Prostate gland (tissue), 2 donors: ENCODE results near the gene LRIT1.

ENCODE experiments used
- CTCF ChIP-seq, 4 experiments: fragments of 200-600 bp in 2 of 4; fragments of 450-650 bp in 2 of 4; sonication (generic) in 2 of 4; IDR thresholded peaks; 1 replicate in 3 of 4; 2 replicates in 1 of 4; pipeline ENCODE4 v1.5.1; 2016 to 2019; ENCODE audit warnings: antibody characterized with exemption in 4 of 4, mild to moderate bottlenecking in 2 of 4, moderate library complexity in 2 of 4
- POLR2A ChIP-seq: fragments of 450-650 bp; IDR thresholded peaks from one replicate; pipeline ENCODE4 v1.6.1; 2016; ENCODE audit warnings: antibody characterized with exemption, mild to moderate bottlenecking
- POLR2AphosphoS5 ChIP-seq: sonication (generic); formaldehyde crosslinking; IDR thresholded peaks from one replicate; pipeline ENCODE4 v1.6.1; 2017; ENCODE audit warnings: antibody characterized with exemption

GRCh38 chr10:84211566-84211965 lies 29.8 kb downstream of the LRIT1 start:
- TF ChIP-seq CTCF (IDR thresholded peaks at IDR 0.05) (no peak), POLR2AphosphoS5 (no peak), POLR2A (no peak)
